KMS-11 (cell line): ENCODE measurements around the gene CAPN7.
A peak's percentile ranks its signal among the peaks of the same experiment; 100 is the strongest.

ENCODE experiments used
- H2AFZ ChIP-seq: fragments of 200-600 bp; sonication (generic); 2 replicates; pipeline ENCODE4 v1.6.1; 2016; ENCODE audit warnings: antibody characterized with exemption, mixed run types, low read depth
- H3K27ac ChIP-seq: fragments of 200-600 bp; sonication (generic); 2 replicates; pipeline ENCODE4 v1.6.1; 2016; ENCODE audit warnings: mild to moderate bottlenecking, mixed run types
- H3K27me3 ChIP-seq: fragments of 200-600 bp; sonication (generic); 2 replicates; pipeline ENCODE4 v1.6.1; 2017; ENCODE audit warnings: mild to moderate bottlenecking, low read depth, mixed run types, moderate library complexity; ENCODE audit not compliant: insufficient read depth
- H3K36me3 ChIP-seq: fragments of 200-600 bp; sonication (generic); 2 replicates; pipeline ENCODE4 v1.6.1; 2017; ENCODE audit warnings: mild to moderate bottlenecking, mixed run types; ENCODE audit not compliant: insufficient read depth
- H3K4me1 ChIP-seq: fragments of 200-600 bp; sonication (generic); 2 replicates; pipeline ENCODE4 v1.6.1; 2016; ENCODE audit warnings: mild to moderate bottlenecking, low read depth, mixed run types; ENCODE audit not compliant: poor library complexity, severe bottlenecking
- H3K4me2 ChIP-seq: fragments of 200-600 bp; sonication (generic); 2 replicates; pipeline ENCODE4 v1.7.0; 2016; ENCODE audit warnings: mild to moderate bottlenecking, mixed run types
- H3K4me3 ChIP-seq: fragments of 200-600 bp; sonication (generic); IDR thresholded peaks from 2 replicates; pipeline ENCODE4 v1.6.1; 2017; ENCODE audit warnings: low read depth, low read length, mixed read lengths; ENCODE audit not compliant: insufficient read depth
- H3K79me2 ChIP-seq: fragments of 200-600 bp; sonication (generic); 2 replicates; pipeline ENCODE4 v1.6.1; 2016; ENCODE audit warnings: low read depth, mixed run types; ENCODE audit not compliant: insufficient read depth
- H3K9ac ChIP-seq: fragments of 200-600 bp; sonication (generic); 2 replicates; pipeline ENCODE4 v1.6.1; 2016; ENCODE audit warnings: mild to moderate bottlenecking, mixed run types
- H4K20me1 ChIP-seq: fragments of 200-600 bp; sonication (generic); 2 replicates; pipeline ENCODE4 v1.6.1; 2016; ENCODE audit warnings: mild to moderate bottlenecking, mixed run types; ENCODE audit not compliant: insufficient read depth
- TF ChIP-seq, protein P1 (sequence below): fragments of 200-600 bp; sonication (generic); conservative IDR thresholded peaks from 2 replicates; pipeline ENCODE4 v1.6.1; 2017; ENCODE audit warnings: low read depth, mild to moderate bottlenecking, antibody characterized with exemption, low read length, moderate library complexity, mixed read lengths

The CAPN7 gene

GRCh38 chr3:15199493-15200105 is 6.4 kb upstream of the CAPN7 start:
- Histone ChIP-seq H4K20me1 (no peaks in the 10 kb centered on the region), H2AFZ (no peak overlapping the region), H3K27ac (no peak overlapping the region), H3K9ac (no peak overlapping the region), H3K4me2 (no peak overlapping the region), H3K79me2 (no peaks in the 10 kb centered on the region), H3K4me1 (peaks cover 6% of the 10 kb centered on the region), H3K27me3 (no peaks in the 10 kb centered on the region), H3K36me3 (no peaks in the 10 kb centered on the region), H3K4me3 (no peak overlapping the region)
- TF ChIP-seq, protein P1, sequence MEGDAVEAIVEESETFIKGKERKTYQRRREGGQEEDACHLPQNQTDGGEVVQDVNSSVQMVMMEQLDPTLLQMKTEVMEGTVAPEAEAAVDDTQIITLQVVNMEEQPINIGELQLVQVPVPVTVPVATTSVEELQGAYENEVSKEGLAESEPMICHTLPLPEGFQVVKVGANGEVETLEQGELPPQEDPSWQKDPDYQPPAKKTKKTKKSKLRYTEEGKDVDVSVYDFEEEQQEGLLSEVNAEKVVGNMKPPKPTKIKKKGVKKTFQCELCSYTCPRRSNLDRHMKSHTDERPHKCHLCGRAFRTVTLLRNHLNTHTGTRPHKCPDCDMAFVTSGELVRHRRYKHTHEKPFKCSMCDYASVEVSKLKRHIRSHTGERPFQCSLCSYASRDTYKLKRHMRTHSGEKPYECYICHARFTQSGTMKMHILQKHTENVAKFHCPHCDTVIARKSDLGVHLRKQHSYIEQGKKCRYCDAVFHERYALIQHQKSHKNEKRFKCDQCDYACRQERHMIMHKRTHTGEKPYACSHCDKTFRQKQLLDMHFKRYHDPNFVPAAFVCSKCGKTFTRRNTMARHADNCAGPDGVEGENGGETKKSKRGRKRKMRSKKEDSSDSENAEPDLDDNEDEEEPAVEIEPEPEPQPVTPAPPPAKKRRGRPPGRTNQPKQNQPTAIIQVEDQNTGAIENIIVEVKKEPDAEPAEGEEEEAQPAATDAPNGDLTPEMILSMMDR = no peak

GRCh38 chr3:15204005-15204404 is 2.0 kb upstream of the CAPN7 start:
- no peaks in the 10 kb centered on the region for H3K27me3 ChIP-seq
- peaks cover 13% of the 10 kb centered on the region for H3K4me1 ChIP-seq
- H3K27ac ChIP-seq = no peak overlapping the region
- no peak overlapping the region for H3K4me2 ChIP-seq
- no peak overlapping the region for H3K9ac ChIP-seq
- no peaks in the 10 kb centered on the region for H4K20me1 ChIP-seq
- no peak overlapping the region for H2AFZ ChIP-seq
- no peaks in the 10 kb centered on the region for H3K36me3 ChIP-seq
- peaks cover 18% of the 10 kb centered on the region; the same call in 1 of the 2 replicates for H3K79me2 ChIP-seq
- TF ChIP-seq, protein P1 = no peak
- H3K4me3 ChIP-seq = no peak overlapping the region

DNA sequence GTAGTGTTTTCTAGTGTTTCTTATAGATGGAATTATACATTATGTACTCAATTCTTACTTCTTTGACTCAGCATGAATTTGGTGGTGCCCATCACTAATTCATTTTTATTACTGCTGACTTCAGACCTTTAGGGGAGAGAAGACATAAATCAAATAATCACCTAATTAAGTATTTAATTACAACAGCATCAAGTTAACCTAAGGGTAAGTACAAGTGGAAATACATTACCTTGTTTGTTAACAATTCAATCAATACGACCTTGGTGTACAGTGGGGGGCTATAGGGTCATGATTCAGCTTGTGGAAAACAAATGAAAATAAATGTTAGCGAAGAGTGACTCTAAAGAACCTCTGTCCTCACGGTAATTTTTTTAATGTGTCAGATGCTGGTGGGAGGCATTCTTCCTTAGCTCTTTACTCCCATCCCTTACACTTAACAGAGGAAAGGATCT is 538 bp upstream of the CAPN7 start:
- Histone ChIP-seq H3K27me3 (no peaks in the 10 kb centered on the region), H3K36me3 (no peaks in the 10 kb centered on the region), H4K20me1 (no peaks in the 10 kb centered on the region), H3K4me1 (peaks cover 13% of the 10 kb centered on the region), H2AFZ (peak overlapping the region; percentile 76), H3K4me2 (peak overlapping the region; percentile 79), H3K4me3 (no peak overlapping the region), H3K9ac (peak overlapping the region; percentile 26; the same call in 1 of the 2 replicates), H3K27ac (peak overlapping the region; percentile 16; the same call in 1 of the 2 replicates), H3K79me2 (peaks cover 20% of the 10 kb centered on the region; the same call in 1 of the 2 replicates)
- TF ChIP-seq, protein P1 = 0 out of 2 replicates have a peak, but pooled peaks have one; percentile 14

DNA sequence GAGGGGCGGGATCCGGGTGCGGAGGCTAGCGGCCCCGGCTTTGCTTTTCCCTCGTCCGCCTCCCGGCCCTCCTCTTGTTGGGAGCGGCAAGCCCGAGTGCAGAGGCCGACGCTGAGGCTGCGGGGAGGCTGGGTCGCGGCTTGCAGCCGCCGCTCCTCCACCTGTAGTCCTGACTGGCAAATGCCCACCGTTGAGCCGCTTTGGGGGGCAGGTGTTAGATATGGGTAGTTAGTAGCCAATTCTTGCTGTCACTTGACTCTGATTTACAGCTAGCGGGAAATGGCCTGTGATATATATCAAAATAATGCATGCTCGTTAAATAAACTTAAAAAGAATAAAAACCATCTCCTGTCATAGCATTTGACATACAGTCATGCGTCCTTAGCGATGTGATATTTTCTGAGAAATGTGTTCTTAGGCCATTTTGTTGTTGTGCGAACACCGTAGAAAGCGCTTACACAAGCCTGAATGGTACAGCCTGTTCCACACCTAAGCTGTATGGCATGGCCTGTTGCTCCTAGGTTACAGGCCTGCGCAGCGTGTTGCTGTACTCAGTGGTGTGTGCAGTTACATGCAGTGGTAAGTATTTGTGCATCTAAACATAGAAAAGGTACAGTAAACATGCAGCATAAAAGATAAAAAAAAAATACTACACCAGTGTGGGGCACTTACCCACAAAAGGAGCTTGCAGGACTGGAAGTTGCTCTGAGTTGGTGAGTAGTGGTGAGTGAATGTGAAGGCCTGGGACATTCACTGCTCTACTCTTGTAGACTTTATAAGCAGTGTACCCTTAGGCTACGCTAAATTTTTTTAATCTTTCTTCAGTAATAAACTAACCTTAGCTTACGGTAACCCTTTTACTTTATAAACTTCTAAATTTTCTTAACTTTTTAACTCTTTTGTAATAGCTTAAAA is 873 bp downstream of the CAPN7 start:
- TF ChIP-seq, protein P1 = no peak
- no peaks in the 10 kb centered on the region for H4K20me1 ChIP-seq
- H3K36me3 ChIP-seq = no peaks in the 10 kb centered on the region
- no peak overlapping the region for H3K4me3 ChIP-seq
- peaks cover 20% of the 10 kb centered on the region; the same call in 1 of the 2 replicates for H3K79me2 ChIP-seq
- peaks cover 13% of the 10 kb centered on the region for H3K4me1 ChIP-seq
- peak overlapping the region; percentile 75 for H2AFZ ChIP-seq
- peak overlapping the region; percentile 78 for H3K4me2 ChIP-seq
- H3K9ac ChIP-seq = peak overlapping the region; percentile 62; the same call in 1 of the 2 replicates
- H3K27me3 ChIP-seq = no peaks in the 10 kb centered on the region
- H3K27ac ChIP-seq = peak overlapping the region; percentile 63
